SW 1271 (cell line): ENCODE results near the gene KIF3B.
A peak's percentile ranks its signal among the peaks of the same experiment; 100 is the strongest.
"Not testable (repeated sequence)": the region's sequence is repeated elsewhere in the genome, so short reads cannot be mapped to it uniquely, and the experiment has no call there.

Source experiments
- DNase-seq, 2 experiments: peaks; one replicate each; lab custom pipeline; 2025; lab: John Stamatoyannopoulos, UW

KIF3B gene

GRCh38 chr20:32357375-32357868, 80.0 kb downstream of the KIF3B start:
- DNase-seq: peak; percentile 68 to 85

GRCh38 chr20:32357869-32358631, 80.6 kb downstream of the KIF3B start, which contains the start of gene ASXL1:
ASXL1 (plus strand) TSS chr20:32358331; CDS start chr20:32358776, 445 bp downstream.
- peak; percentile 98 to 99 for DNase-seq

DNA sequence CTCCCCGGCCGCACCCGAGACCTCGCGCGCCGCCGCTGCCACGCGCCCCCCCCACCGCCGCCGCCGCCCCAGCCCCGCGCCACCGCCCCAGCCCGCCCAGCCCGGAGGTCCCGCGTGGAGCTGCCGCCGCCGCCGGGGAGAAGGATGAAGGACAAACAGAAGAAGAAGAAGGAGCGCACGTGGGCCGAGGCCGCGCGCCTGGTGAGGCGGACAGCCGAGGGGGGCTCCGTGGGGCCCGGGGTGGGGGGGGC, 81.1 kb downstream of the KIF3B start:
- DNase-seq: no peak

DNA sequence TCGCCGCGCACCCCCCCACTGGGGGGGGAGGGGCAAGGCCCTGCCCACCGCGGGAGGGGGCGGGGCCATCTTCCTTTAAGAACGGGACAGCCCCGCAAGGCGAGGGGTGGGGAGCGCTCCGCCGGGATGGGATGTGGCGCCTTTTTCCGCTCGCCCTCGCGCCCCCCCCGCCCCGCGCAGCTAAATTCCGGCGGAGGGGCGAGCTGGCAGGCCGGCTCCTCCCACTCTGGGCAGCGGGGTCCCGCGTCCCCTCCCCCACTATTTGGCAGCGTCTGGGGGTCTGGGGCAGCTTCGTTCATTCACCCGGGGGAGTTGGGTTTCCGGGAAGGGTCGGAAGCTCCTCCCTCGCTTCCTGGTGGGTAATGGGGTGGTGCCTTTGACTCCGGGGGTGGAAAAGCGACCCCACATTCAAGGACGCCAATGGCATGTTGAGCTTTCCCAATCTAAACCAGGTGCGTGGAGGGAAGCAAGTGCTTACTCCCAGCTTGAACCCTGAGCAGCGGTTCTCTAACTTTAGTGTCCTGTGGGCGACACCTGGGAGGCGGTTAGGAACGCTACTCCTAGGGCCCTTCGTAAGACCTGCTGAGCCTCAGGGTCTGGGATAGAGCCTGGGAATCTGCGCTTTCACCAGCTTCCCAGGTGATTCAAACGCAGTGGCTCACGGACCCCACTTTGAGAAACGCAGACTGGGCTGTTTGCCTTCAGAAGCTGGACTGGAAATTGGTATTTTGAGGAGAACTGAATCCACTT, 81.6 kb downstream of the KIF3B start:
- DNase-seq: peak in 1 of 2 experiments; percentile 75

DNA sequence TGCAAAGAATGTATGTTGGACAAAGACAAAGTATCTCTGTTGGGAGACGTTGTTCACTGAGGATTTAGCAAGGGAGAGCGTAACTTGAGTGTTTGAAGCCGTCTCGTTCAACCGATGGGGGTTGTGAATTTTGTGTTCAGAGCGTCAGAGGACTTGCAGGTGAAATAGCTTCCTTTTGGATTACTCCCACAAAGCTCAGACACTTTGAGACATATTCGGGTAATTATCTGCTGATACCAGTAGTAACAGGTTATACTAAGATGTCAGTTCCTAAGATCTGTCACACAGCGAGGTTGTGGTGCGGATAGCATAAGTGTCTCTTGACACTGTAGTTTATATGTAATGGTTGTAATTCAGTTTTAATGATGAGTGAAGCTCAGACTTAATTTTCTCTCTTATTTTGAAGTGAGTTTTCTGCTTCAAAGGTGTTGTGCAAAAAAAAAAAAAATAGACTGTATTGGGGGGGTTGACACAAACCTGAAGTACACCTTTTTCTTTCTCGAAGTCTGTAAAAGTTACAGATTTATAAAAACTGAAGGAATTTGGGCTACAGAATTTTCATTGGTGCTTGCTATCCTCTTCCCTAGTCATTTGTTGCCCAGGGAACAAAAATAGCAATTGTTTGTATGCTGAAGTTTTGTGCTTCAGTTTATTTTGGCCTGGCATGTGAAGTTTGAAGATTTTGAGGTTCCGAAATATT, 82.3 kb downstream of the KIF3B start:
- DNase-seq: peak in 1 of 2 experiments; percentile 62

GRCh38 chr20:32360333-32360634, 82.8 kb downstream of the KIF3B start:
- DNase-seq: no peak

DNA sequence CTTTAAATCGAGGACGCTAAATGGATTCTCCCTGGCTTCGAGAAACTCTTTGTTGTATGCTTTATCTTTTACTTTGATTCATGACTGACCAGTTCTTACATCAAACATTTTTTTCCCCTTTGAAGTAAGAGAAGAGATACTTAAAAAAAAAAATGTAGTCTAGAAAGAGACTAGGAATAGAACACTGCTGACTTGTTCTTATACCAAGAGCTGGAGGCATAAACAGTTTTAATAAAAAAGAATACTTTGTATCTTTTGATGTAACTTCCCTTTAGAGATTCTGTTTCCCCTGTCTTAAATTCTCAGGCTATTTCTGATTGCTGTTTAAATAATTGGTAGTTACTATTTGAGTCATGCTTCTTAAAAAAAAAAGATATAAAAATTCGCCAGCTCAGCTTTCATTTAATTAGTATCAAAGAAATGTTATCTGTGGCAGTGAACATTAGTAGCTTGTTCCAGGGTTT, 85.5 kb downstream of the KIF3B start:
- DNase-seq: no peak

DNA sequence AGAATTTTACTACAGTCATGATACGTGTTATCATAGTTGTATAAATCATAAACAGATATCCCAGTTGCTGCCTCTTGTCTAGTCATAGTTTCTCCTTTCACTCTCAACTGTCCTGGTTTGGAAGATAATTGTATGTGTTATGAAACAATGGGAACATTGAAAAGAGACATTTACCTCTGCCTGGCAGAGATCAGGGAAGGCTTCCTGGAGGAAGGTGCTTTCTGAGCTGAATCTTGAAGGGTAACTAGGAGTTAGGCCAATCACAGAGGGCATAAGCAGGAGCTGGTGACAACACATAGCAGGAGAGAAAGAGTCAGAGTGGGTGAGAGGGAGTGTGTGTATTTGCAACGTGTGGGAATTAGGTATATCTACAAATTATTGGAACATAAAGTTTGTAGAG, 86.0 kb downstream of the KIF3B start:
- no peak for DNase-seq

DNA sequence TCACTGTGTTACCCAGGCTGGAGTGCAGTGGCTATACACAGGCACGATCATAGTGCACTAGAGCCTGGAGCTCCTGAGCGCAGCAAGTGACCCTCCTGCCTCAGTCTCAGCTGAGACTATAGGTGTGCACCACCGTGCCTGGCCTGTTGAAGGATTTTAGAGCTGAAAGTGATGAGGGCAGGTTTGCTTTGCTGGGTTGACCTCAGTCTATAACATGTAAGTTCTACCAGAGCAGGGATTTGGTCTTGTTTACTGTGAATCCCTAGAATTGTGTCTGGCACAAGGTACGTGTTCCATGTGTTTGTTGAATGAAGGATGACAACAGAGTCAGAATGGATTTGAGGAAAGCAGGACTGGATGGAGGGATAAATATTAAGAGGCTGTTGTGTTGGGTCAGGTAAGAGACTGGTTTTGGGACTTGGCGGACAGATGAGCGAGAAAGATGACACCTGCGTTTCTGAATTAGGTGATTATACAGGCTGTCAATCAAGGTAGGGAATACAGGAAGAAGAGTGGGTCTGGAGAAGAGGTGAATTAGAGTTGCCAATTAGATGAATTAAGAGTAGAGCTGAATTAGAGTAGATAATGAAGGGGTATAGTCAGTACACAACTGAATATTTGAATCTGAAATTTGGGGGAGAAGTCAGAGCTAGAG, 87.2 kb downstream of the KIF3B start:
- DNase-seq: no peak

GRCh38 chr20:32365564-32365963, 88.1 kb downstream of the KIF3B start:
- no peak for DNase-seq

GRCh38 chr20:32366380-32366779, 88.9 kb downstream of the KIF3B start:
- no peak for DNase-seq

DNA sequence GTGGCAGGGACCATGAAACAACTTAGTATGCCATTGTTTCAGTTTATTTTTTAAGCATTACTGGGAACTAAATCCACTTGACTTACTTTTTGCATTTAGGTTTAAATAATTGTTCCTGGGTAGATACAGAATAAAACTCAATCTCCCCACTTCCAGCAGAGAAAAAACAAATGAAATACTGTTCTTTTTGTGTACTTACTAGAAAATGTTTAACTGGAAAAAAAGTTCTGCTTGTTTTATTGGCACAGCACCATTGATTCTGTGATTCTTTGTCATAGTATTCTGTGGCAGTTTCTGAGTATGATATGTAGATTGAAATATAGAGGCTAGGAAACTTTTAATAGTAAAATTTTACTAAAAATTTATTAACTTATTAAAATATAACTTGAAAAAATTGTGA, 90.9 kb downstream of the KIF3B start:
- DNase-seq: no peak

GRCh38 chr20:32368925-32369324, 91.5 kb downstream of the KIF3B start:
- no peak for DNase-seq

DNA sequence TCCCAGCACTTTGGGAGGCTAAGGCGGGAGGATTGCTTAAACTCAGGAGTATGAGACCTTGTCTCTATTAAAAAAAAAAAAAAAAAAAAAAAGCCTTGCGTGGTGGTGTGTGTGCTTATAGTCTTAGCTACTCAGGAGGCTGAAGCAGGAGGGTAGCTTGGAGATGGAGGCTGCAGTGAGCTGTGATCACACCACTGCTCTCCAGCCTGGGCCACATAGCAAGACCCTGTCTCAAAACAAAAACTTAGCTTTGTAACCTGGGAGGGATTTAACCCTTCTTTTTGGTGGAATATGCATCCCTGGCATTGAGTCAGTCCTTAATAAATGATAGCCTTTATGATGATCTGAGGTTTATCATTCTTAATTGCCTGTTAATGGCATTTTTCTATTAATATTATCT, 93.4 kb downstream of the KIF3B start:
- no peak for DNase-seq

DNA sequence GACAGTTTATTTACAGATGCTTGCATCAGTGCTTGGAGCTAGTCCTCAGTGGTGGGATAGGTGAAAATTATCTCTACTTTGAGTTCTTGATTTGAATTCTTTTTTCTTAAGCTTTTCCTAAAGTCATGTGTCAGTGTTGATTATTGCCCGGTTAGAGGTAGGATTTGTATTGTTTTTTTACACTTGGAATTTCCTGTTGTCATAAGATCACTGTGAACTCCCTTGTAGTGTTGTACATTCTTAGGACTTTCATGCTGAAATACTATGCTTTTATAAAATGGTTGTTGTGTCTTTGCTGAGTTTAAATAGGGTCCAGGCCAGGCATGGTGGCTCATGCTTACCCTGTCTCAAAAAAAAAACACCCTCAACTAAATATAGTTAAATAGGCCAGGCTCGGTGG, 101.0 kb downstream of the KIF3B start:
- DNase-seq: peak in 1 of 2 experiments; percentile 36

- not testable (repeated sequence) for DNase-seq
These were observed 102.6 kb downstream of the KIF3B start for GRCh38 chr20:32380037-32380436.

DNA sequence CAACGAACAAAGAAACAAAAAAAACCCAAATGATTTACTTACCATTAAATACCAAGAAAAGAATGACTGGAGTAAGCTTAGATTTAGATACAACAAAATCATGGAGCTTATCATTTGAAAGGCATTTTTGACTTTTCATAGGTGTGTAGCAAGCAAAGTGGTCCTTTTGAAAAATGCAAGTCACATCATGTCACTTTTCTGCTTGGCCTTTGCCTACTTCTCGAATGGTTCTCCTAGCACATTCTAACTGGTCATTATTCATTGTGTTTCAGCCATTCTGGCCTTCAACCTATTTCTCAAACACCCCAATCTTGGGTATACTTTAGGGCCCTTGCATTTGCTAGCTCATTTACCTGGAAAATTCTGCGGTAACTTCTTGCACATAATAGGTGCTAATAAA, 103.3 kb downstream of the KIF3B start:
- DNase-seq: no peak

DNA sequence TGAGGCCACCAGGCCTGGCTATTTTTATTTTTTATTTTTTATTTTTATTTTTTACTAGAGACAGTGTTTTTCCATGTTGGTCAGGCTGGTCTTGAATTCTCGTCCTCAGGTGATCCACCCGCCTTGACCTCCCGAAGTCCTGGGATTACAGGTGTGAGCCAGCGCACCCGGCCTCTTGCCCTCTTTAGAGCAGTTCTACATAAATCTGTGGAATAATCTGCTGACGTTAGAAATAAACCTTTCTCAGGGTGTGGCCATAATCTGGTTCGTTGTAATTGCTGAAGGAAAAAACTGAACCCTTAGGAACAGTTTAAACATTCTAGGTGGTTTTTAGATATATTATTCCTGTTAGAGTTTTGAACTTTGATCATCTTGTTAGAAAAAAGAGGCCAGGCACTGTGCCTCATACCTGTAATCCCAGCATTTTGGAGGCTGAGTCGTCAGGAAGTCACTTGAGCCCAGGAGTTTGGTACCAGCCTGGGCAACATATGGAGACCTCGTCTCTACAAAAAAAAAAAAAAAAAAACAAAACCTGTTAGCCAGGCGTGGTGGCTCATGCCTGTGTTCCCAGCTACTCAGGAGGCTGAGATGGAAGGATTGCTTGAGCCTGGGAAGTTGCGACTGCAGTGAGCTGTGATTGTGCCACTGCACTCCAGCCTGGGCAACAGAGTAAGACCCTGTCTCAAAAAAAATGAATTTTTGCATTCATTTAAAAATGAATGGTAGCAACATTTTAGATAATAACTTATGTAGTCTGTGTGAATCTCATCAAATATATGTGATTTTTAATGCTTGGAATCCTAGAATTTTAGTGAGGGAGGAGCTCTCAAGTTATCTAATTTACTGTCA, 104.9 kb downstream of the KIF3B start:
- DNase-seq: no peak

DNA sequence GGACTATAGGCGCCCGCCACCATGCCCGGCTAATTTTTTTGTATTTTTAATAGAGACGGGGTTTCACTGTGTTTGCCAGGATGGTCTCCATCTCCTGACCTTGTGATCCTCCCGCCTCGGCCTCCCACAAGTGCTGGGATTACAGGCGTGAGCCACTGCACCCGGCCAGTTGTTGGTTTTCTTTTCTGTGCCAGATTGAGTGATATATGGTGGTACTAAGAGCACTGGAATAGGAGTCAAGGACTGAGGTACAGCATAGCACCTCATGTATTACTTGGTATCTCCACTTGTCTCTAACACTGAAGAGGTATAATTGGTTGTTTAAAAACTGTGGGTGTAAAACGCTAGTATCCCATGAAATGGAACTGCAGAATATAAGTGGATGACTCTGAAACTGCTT, 106.0 kb downstream of the KIF3B start:
- DNase-seq: not testable (repeated sequence)
